ENCODE data around the gene UNC5C.

UNC5C gene

DNA sequence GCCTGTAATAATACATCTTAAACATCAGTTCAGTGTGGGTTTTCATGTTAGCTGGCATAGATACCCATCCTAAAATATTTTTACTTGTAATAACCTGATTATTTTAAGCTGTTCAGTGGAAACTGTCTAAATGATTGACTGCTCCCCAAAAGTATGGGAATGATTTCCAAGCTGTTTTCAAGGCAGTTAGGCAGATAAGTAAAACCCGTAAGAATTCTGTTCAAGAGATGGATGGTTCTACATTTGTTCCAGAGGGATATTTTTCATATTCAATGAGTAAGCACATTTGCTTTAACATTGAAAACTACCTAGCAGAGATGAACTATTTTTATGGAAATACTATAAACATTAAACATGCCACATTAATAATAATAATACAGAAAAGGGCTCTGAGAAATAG, 161.1 kb downstream of the UNC5C start (continued):
- TF ChIP-seq, protein P1, sequence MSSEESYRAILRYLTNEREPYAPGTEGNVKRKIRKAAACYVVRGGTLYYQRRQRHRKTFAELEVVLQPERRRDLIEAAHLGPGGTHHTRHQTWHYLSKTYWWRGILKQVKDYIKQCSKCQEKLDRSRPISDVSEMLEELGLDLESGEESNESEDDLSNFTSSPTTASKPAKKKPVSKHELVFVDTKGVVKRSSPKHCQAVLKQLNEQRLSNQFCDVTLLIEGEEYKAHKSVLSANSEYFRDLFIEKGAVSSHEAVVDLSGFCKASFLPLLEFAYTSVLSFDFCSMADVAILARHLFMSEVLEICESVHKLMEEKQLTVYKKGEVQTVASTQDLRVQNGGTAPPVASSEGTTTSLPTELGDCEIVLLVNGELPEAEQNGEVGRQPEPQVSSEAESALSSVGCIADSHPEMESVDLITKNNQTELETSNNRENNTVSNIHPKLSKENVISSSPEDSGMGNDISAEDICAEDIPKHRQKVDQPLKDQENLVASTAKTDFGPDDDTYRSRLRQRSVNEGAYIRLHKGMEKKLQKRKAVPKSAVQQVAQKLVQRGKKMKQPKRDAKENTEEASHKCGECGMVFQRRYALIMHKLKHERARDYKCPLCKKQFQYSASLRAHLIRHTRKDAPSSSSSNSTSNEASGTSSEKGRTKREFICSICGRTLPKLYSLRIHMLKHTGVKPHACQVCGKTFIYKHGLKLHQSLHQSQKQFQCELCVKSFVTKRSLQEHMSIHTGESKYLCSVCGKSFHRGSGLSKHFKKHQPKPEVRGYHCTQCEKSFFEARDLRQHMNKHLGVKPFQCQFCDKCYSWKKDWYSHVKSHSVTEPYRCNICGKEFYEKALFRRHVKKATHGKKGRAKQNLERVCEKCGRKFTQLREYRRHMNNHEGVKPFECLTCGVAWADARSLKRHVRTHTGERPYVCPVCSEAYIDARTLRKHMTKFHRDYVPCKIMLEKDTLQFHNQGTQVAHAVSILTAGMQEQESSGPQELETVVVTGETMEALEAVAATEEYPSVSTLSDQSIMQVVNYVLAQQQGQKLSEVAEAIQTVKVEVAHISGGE (tag by site-specific recombination; conservative IDR thresholded peaks at IDR 0.05; ENCODE audit: low read depth): no peak
- no peak for TF ChIP-seq ZNF174 (tag by site-specific recombination; IDR thresholded peaks at IDR 0.05)
- TF ChIP-seq ZNF311 (tag by site-specific recombination; IDR thresholded peaks at IDR 0.05; ENCODE audit: borderline replicate concordance): no peak
- TF ChIP-seq GLIS1 (tag by site-specific recombination; IDR thresholded peaks at IDR 0.05): no peak

DNA sequence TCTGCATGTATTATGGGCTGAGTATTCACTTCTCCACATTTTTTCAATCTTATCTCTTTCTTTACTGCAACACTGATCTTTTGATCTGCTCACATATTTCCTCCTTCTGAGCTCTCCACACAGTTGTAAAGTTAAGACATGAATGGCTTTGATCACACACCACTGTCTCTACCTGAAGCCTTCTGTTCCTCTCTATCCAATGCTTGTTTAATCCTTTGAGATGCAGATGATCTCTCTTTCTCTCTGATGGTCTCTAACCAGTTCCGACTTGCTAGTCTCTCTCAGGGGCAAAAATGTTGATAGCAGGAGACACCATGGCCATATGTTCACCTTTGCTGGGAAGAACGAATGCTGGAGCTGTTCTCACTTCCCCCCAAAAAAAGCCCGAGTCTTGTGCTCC, 162.4 kb downstream of the UNC5C start:
- H3K4me1 ChIP-seq (ENCODE audit: control insufficient read depth, insufficient read depth, low read length): no peaks in the 10 kb centered on the region
- ChIA-PET POLR2A (no interaction called here), CTCF (interaction anchor here (0.6 kb wide), 1 partner anchor 1045 kb away, joined by 3 read pairs; no protein-coding TSS in a partner anchor)
- H3K27ac ChIP-seq (ENCODE audit: extremely low read depth, low read depth, low read length): no peak overlapping the region
- no peak overlapping the region for H3K4me3 ChIP-seq (ENCODE audit: low read depth, low read length)
- TF ChIP-seq ZNF623 (tag by site-specific recombination; IDR thresholded peaks at IDR 0.05): no peak
- TF ChIP-seq ZNF558 (tag by site-specific recombination; IDR thresholded peaks at IDR 0.05): no peak
- TF ChIP-seq ZEB2 (tag by site-specific recombination; IDR thresholded peaks at IDR 0.05): no peak
- TF ChIP-seq ZNF274 (IDR thresholded peaks at IDR 0.05; ENCODE audit: low read length): no peak
- no peak for TF ChIP-seq ZNF274 (tag by site-specific recombination; IDR thresholded peaks at IDR 0.05; ENCODE audit: borderline replicate concordance)
- no peak for TF ChIP-seq ZNF221 (tag by site-specific recombination; IDR thresholded peaks at IDR 0.05; ENCODE audit: borderline replicate concordance)
- TF ChIP-seq ZBTB1 (tag by site-specific recombination; IDR thresholded peaks at IDR 0.05): no peak
- TF ChIP-seq, protein P2, sequence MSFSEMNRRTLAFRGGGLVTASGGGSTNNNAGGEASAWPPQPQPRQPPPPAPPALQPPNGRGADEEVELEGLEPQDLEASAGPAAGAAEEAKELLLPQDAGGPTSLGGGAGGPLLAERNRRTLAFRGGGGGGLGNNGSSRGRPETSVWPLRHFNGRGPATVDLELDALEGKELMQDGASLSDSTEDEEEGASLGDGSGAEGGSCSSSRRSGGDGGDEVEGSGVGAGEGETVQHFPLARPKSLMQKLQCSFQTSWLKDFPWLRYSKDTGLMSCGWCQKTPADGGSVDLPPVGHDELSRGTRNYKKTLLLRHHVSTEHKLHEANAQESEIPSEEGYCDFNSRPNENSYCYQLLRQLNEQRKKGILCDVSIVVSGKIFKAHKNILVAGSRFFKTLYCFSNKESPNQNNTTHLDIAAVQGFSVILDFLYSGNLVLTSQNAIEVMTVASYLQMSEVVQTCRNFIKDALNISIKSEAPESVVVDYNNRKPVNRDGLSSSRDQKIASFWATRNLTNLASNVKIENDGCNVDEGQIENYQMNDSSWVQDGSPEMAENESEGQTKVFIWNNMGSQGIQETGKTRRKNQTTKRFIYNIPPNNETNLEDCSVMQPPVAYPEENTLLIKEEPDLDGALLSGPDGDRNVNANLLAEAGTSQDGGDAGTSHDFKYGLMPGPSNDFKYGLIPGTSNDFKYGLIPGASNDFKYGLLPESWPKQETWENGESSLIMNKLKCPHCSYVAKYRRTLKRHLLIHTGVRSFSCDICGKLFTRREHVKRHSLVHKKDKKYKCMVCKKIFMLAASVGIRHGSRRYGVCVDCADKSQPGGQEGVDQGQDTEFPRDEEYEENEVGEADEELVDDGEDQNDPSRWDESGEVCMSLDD (tag by site-specific recombination; IDR thresholded peaks at IDR 0.05): no peak
- TF ChIP-seq ZNF510 (tag by site-specific recombination; IDR thresholded peaks at IDR 0.05; ENCODE audit: insufficient replicate concordance): no peak
- TF ChIP-seq ZNF174 (tag by site-specific recombination; IDR thresholded peaks at IDR 0.05): no peak
- TF ChIP-seq, protein P3, sequence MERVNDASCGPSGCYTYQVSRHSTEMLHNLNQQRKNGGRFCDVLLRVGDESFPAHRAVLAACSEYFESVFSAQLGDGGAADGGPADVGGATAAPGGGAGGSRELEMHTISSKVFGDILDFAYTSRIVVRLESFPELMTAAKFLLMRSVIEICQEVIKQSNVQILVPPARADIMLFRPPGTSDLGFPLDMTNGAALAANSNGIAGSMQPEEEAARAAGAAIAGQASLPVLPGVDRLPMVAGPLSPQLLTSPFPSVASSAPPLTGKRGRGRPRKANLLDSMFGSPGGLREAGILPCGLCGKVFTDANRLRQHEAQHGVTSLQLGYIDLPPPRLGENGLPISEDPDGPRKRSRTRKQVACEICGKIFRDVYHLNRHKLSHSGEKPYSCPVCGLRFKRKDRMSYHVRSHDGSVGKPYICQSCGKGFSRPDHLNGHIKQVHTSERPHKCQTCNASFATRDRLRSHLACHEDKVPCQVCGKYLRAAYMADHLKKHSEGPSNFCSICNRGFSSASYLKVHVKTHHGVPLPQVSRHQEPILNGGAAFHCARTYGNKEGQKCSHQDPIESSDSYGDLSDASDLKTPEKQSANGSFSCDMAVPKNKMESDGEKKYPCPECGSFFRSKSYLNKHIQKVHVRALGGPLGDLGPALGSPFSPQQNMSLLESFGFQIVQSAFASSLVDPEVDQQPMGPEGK (tag by site-specific recombination; IDR thresholded peaks at IDR 0.05): no peak
- no peaks in the 10 kb centered on the region for H3K9me3 ChIP-seq (ENCODE audit: control insufficient read depth, insufficient read depth, low read depth, low read length)
- no peaks in the 10 kb centered on the region for H3K36me3 ChIP-seq (ENCODE audit: control insufficient read depth in 2 of 2, insufficient read depth in 1 of 2, low read length in 2 of 2)

DNA sequence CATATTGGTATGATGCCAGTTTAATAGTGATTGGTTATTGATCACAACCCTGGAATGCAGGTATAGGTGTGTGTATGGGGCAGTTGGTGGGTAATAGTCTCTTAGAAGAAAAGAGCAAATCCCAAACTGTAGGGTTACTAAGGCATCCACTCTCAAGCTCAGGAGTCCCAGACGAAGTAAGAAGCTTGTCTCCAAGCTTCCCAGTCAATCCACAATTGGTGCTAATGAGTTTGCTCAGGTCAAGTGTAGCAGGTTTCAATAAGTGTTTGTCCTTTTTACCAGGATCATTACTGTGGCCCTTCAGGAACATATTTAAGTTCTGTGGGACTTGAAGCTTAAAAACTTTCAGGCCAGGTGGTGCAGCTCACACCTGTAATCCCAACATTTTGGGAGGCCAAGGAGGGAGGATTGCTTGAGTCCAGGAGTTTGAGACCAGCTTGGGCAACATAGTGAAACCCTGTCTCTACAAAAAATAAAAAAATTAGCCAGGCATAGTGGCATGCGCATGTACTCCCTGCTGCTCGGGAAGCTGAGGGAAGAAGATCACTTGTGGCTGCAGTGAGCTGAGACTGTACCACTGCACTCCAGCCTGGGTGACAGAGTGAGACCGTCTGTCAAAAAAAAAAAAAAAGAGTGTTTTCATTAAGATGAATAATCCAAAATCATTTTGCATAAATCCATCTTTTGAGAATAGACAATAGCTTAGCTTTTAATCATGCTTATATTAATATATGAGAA, 166.8 kb downstream of the UNC5C start:
- POLR2A ChIA-PET: no interaction called here

More for the DNA sequence above, 166.8 kb downstream of the UNC5C start:
- no peak overlapping the region for H3K27ac ChIP-seq (ENCODE audit: extremely low read depth, low read depth, low read length)
- no peaks in the 10 kb centered on the region for H3K9me3 ChIP-seq (ENCODE audit: control insufficient read depth, insufficient read depth, low read depth, low read length)
- TF ChIP-seq ZNF248 (tag by site-specific recombination; IDR thresholded peaks at IDR 0.05): no peak
- TF ChIP-seq, protein P4, sequence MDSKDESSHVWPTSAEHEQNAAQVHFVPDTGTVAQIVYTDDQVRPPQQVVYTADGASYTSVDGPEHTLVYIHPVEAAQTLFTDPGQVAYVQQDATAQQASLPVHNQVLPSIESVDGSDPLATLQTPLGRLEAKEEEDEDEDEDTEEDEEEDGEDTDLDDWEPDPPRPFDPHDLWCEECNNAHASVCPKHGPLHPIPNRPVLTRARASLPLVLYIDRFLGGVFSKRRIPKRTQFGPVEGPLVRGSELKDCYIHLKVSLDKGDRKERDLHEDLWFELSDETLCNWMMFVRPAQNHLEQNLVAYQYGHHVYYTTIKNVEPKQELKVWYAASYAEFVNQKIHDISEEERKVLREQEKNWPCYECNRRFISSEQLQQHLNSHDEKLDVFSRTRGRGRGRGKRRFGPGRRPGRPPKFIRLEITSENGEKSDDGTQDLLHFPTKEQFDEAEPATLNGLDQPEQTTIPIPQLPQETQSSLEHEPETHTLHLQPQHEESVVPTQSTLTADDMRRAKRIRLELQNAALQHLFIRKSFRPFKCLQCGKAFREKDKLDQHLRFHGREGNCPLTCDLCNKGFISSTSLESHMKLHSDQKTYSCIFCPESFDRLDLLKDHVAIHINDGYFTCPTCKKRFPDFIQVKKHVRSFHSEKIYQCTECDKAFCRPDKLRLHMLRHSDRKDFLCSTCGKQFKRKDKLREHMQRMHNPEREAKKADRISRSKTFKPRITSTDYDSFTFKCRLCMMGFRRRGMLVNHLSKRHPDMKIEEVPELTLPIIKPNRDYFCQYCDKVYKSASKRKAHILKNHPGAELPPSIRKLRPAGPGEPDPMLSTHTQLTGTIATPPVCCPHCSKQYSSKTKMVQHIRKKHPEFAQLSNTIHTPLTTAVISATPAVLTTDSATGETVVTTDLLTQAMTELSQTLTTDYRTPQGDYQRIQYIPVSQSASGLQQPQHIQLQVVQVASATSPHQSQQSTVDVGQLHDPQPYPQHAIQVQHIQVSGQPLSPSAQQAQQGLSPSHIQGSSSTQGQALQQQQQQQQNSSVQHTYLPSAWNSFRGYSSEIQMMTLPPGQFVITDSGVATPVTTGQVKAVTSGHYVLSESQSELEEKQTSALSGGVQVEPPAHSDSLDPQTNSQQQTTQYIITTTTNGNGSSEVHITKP (tag by site-specific recombination; IDR thresholded peaks at IDR 0.05): peak; percentile 45
- no peak overlapping the region for H3K4me3 ChIP-seq (ENCODE audit: low read depth, low read length)
- H3K36me3 ChIP-seq (ENCODE audit: control insufficient read depth in 2 of 2, insufficient read depth in 1 of 2, low read length in 2 of 2): no peaks in the 10 kb centered on the region
- CTCF ChIA-PET: no interaction called here
- H3K4me1 ChIP-seq (ENCODE audit: control insufficient read depth, insufficient read depth, low read length): no peaks in the 10 kb centered on the region

Data from HEK293 (cell line).